Esophagus mucosa (tissue), 1 donor: ENCODE results near the gene CMKLR1. TPM values are rescaled to one million over a fixed set of nuclear protein-coding genes. Genes with fewer than 3 reads are reported as not detected.

ENCODE experiments used
- ATAC-seq: fragments of 200-7000 bp; cut with Tn5 transposase; one replicate; pipeline ENCODE4 v1.9.1; 2020
- total RNA-seq: library from RNA; stranded (reverse); gene quantifications from one replicate; pipeline ENCODE4 v1.2.4, GENCODE V29; 2023
- donor health status: DM: yes; HTN: yes; CAD: no.

CMKLR1 gene
- total RNA-seq, 1 donor from 2014 or later = 0.56 TPM

GRCh38 chr12:108257610-108258106 is 81.5 kb downstream of the CMKLR1 start:
- no peak for ATAC-seq

DNA sequence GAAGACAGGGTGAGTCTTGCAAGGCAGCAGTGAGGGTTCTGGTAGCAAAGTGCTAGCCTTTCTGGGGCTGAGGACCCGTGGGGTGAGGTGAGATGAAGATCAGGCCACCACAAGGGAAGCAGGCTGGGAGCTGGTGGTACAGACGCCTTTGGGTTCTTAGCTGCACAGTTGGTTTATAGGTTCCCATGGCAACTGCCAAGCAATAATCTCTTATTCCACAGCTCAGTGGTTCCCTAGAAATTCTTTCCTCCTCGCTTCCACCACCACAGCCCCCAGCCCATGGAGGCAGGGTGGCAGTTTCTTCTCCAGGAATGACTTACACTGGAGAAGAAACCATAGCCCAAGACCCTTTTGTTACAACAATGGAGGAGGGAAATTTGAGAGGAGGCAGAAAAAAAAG is 82.1 kb downstream of the CMKLR1 start:
- ATAC-seq = no peak

DNA sequence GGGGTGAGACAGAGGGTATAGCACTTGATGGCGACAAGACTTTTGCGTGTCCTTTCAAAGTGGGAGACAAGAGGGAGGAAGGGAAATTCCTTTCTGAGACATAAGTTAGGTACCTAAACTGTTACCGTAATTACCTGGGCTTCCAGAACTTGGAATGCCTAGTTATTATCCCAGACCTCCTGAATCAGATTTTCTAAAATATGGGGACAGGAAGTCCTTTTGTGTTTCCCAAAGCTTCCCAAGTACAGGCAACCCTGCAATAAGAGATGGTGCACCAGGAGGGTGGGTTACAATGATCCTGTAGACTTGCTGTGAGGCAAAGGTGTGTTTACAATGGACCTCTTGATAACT is 83.9 kb downstream of the CMKLR1 start:
- no peak for ATAC-seq

GRCh38 chr12:108254517-108255251 is 84.4 kb downstream of the CMKLR1 start:
- no peak for ATAC-seq

DNA sequence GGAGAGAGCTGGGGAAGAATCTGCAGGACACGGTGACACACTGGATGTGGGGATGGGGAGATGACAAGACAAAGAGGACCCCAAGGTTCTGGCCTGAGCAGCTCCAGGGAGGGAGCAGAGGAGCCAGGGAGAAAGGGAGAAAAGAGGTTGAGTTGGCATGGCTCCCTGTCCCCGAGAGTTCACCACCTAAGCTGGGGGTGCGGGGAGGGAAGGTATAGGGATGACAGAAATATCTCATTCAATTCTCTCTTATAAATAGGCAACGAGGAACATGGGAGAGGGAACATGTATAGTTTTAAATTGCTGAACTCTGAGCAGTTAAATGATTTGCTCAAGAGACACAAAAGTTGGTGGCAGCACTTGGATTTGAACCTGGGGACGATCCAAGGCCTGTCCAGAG is 85.1 kb downstream of the CMKLR1 start:
- no peak for ATAC-seq

DNA sequence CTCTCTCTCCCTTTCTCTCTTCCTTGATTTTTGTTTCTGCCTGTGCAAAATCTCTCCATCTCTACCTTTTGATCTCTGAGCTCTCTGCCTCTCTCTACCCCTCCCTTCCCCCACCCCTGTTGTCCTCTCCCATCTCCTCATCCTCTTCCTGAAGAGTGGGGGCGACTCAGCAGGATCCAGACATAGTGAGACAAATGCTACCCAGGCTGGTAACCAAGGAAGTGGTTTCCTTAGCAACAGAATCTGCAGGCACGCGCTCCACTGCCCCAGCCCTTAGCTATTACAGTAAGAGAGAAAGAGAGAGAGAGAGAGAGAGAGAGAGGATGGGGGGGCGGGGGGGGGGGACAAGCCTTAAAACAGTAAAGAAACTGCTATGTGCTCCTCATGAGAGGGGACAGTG is 85.6 kb downstream of the CMKLR1 start:
- no peak for ATAC-seq

DNA sequence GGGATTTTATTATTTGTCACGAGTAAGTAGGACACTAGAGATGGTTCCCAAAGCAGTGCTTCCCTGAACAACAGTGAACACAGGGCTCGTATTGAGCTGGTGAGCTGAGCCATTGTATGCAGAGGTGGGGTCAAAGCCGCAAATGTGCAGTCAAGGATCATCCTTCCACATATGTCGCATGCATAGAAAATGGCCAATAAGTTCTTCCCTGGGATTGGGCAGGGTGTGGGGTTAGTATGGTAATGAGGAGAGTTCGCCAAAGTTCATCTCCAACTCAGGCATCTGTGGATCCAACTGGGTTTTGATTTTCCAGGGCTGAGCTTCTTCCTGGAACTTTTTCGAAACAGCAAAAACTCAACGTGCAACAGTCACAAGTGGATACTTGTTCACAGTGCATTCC is 86.6 kb downstream of the CMKLR1 start:
- ATAC-seq = no peak

- no peak for ATAC-seq
These were observed 91.1 kb downstream of the CMKLR1 start for GRCh38 chr12:108248011-108248410.

DNA sequence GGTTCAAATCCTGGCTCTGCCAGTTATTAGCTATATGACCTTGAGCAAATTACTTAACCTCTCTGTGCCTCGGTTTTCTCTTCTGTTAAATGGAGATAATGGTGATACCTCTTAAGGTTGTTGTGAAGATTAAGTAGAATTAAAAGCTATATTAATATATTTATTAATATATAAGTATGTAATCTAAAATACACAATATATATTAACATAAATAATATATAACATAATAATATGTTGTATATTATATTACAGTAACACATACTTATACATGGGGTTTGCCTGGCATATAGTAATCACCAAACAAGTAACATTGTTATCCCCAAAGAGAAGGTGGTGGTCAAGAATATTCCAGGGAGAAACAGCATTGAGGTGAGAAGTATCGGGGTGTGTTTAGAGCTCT is 92.0 kb downstream of the CMKLR1 start:
- no peak for ATAC-seq

DNA sequence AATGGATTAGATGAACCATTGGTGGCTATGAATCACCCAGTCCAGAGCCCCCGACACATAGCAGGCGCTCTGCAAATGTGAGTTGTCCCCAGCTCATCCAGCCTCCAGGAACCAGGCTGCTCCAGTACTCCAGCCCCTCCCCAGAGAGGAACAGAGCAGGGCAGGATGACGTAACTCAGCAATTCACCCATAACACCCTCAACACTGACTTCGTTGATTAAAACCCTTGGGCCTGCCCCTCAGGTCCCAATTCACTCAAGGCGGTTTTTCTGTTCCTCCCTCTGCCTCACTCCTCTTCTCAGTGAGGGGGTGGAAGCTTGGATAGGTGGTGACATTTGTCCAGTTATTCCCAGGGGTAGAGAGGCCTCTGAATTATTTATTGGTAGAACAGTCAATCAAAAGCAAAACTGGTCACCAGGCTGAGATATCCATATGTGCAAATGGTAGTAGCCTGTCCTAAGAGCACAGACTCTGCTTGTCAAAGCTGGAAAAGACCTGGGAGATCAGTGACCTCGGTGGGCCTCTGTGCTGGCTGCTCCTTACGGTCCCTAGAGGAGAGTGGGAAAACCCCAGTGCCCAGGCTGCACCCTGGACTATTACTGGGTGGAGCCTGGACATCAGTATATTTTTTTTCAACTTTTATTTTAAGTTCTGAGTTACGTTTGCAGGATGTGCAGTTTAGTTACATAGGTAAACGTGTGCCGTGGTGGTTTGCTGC is 97.0 kb downstream of the CMKLR1 start:
- no peak for ATAC-seq

GRCh38 chr12:108240928-108241327 is 98.2 kb downstream of the CMKLR1 start:
- no peak for ATAC-seq

DNA sequence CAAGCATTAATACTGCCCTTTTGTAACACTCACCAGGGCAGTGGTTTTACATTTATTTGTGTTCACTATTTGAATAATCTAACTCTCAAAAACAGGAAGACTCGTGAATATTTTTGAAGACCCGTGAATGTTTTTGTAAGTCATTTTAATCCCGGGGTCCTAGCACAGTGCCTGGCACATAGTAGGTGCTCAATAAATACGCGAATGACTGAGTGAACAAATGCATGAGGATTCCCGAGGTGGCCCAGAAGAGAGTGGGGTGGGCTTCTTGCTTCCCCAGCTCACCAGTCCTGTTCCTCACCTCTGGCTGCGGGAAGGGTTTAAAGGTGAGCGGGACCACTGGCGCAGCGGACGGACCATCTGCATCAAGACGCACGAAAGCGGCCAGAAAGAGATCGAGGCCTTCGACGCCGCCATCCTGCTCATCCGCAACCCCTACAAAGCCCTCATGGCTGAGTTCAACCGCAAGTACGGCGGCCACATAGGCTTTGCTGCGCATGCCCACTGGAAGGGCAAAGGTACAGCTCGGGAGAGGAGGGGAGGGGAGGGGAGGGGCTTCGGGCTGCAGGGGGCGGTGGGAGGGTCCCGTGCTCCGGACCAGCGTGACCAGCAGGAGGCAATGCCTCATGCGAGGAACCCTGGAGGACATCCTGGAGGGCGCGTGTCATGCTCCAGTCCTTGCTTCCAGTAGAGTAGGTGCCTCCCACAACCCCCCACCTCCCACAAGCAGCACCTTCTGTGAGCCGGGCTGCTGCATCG is 98.9 kb downstream of the CMKLR1 start:
- ATAC-seq = no peak

- ATAC-seq = no peak
These were observed 99.7 kb downstream of the CMKLR1 start for GRCh38 chr12:108239378-108239777.

DNA sequence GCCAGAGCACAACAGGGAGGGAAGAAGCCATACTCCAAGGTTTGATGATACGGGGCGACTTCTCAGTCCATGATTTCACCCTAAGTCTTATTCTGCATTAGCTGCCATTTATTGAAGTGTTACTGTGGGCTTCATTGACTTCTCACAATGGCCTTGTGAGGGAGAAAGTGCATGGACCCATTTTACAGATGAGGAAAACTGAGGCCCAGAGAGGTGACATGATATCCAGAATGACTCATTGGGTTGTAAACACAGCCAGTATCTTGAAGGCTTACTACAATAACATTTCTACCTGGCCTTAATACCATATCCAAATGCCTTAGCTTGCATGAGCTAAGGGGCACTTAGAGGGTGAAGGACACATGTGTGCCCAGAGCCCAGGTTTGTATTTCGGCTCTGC is 100.6 kb downstream of the CMKLR1 start:
- no peak for ATAC-seq

Other genes with a start within 250 kb of the CMKLR1 start
- 0.32 TPM for gene WSCD2, start 210.0 kb downstream of the CMKLR1 start, total RNA-seq
- 1.1 TPM for gene FICD, start 176.0 kb upstream of the CMKLR1 start, total RNA-seq
- 25.7 TPM for gene SART3, start 221.9 kb upstream of the CMKLR1 start, total RNA-seq
- gene ISCU, start 223.3 kb upstream of the CMKLR1 start, total RNA-seq = 51.2 TPM